ENCODE measurements around the gene DRD4. TPM values are rescaled to one million over a fixed set of nuclear protein-coding genes. Genes with fewer than 3 reads are reported as not detected.

The DRD4 gene
- total and polyA plus RNA-seq, 2 of the 8 experiments (the other 6 are each of a cell fraction or from before 2014, with no cell fraction given): 3.4 to 4.9 TPM

DNA sequence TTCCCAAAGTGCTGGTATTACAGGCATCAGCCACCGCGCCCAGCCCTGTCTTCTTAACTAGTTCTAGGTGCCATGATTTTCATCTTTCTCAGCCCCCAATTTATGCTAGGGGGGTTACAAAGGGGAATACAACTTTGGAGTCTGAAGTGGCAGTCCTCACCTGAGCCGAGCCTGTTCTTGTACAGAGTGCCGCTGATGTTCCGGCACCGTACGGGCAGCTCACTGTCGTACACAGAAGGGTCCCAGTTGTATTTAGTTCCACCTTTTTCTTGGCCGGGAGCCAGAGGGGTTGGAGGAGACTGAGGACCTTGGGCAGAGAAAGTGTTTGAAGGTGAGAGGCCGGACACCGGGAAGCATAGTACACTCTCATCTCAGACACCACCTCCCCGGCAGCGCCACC, 50.7 kb downstream of the DRD4 start (continued):
- TF ChIP-seq, protein P1, sequence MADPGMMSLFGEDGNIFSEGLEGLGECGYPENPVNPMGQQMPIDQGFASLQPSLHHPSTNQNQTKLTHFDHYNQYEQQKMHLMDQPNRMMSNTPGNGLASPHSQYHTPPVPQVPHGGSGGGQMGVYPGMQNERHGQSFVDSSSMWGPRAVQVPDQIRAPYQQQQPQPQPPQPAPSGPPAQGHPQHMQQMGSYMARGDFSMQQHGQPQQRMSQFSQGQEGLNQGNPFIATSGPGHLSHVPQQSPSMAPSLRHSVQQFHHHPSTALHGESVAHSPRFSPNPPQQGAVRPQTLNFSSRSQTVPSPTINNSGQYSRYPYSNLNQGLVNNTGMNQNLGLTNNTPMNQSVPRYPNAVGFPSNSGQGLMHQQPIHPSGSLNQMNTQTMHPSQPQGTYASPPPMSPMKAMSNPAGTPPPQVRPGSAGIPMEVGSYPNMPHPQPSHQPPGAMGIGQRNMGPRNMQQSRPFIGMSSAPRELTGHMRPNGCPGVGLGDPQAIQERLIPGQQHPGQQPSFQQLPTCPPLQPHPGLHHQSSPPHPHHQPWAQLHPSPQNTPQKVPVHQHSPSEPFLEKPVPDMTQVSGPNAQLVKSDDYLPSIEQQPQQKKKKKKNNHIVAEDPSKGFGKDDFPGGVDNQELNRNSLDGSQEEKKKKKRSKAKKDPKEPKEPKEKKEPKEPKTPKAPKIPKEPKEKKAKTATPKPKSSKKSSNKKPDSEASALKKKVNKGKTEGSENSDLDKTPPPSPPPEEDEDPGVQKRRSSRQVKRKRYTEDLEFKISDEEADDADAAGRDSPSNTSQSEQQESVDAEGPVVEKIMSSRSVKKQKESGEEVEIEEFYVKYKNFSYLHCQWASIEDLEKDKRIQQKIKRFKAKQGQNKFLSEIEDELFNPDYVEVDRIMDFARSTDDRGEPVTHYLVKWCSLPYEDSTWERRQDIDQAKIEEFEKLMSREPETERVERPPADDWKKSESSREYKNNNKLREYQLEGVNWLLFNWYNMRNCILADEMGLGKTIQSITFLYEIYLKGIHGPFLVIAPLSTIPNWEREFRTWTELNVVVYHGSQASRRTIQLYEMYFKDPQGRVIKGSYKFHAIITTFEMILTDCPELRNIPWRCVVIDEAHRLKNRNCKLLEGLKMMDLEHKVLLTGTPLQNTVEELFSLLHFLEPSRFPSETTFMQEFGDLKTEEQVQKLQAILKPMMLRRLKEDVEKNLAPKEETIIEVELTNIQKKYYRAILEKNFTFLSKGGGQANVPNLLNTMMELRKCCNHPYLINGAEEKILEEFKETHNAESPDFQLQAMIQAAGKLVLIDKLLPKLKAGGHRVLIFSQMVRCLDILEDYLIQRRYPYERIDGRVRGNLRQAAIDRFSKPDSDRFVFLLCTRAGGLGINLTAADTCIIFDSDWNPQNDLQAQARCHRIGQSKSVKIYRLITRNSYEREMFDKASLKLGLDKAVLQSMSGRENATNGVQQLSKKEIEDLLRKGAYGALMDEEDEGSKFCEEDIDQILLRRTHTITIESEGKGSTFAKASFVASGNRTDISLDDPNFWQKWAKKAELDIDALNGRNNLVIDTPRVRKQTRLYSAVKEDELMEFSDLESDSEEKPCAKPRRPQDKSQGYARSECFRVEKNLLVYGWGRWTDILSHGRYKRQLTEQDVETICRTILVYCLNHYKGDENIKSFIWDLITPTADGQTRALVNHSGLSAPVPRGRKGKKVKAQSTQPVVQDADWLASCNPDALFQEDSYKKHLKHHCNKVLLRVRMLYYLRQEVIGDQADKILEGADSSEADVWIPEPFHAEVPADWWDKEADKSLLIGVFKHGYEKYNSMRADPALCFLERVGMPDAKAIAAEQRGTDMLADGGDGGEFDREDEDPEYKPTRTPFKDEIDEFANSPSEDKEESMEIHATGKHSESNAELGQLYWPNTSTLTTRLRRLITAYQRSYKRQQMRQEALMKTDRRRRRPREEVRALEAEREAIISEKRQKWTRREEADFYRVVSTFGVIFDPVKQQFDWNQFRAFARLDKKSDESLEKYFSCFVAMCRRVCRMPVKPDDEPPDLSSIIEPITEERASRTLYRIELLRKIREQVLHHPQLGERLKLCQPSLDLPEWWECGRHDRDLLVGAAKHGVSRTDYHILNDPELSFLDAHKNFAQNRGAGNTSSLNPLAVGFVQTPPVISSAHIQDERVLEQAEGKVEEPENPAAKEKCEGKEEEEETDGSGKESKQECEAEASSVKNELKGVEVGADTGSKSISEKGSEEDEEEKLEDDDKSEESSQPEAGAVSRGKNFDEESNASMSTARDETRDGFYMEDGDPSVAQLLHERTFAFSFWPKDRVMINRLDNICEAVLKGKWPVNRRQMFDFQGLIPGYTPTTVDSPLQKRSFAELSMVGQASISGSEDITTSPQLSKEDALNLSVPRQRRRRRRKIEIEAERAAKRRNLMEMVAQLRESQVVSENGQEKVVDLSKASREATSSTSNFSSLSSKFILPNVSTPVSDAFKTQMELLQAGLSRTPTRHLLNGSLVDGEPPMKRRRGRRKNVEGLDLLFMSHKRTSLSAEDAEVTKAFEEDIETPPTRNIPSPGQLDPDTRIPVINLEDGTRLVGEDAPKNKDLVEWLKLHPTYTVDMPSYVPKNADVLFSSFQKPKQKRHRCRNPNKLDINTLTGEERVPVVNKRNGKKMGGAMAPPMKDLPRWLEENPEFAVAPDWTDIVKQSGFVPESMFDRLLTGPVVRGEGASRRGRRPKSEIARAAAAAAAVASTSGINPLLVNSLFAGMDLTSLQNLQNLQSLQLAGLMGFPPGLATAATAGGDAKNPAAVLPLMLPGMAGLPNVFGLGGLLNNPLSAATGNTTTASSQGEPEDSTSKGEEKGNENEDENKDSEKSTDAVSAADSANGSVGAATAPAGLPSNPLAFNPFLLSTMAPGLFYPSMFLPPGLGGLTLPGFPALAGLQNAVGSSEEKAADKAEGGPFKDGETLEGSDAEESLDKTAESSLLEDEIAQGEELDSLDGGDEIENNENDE (IDR thresholded peaks at IDR 0.05; ENCODE audit: insufficient replicate concordance, low read length): no peak
- TF ChIP-seq HDAC6 (IDR thresholded peaks at IDR 0.05; ENCODE audit: low read depth, low read length) (no peak), RNF2 (IDR thresholded peaks at IDR 0.05; ENCODE audit: borderline replicate concordance, low read depth, low read length, missing control alignments, poor library complexity, severe bottlenecking) (no peak), CREB1 (IDR thresholded peaks at IDR 0.05) (no peak), TAF1 (IDR thresholded peaks at IDR 0.05; ENCODE audit: low read depth, low read length) (no peak), POU5F1 (IDR thresholded peaks at IDR 0.05; ENCODE audit: low read depth, low read length) (no peak), MAFK (IDR thresholded peaks at IDR 0.05; ENCODE audit: low read depth, low read length) (no peak), BCL11A (IDR thresholded peaks at IDR 0.05; ENCODE audit: low read depth in 2 of 2, low read length in 2 of 2) (no peak), TEAD4 (IDR thresholded peaks at IDR 0.05; ENCODE audit: low read depth, low read length) (no peak)
- TF ChIP-seq, protein P2, sequence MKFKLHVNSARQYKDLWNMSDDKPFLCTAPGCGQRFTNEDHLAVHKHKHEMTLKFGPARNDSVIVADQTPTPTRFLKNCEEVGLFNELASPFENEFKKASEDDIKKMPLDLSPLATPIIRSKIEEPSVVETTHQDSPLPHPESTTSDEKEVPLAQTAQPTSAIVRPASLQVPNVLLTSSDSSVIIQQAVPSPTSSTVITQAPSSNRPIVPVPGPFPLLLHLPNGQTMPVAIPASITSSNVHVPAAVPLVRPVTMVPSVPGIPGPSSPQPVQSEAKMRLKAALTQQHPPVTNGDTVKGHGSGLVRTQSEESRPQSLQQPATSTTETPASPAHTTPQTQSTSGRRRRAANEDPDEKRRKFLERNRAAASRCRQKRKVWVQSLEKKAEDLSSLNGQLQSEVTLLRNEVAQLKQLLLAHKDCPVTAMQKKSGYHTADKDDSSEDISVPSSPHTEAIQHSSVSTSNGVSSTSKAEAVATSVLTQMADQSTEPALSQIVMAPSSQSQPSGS (IDR thresholded peaks at IDR 0.05; ENCODE audit: low read length): no peak

Measured in H1 (cell line).